ENCODE results near the gene ZNF354C. TPM values are rescaled to one million over a fixed set of nuclear protein-coding genes. Genes with fewer than 3 reads are reported as not detected.

Gene ZNF354C
- total RNA-seq, 1 experiment from 2014 or later, result 0.07 TPM

DNA sequence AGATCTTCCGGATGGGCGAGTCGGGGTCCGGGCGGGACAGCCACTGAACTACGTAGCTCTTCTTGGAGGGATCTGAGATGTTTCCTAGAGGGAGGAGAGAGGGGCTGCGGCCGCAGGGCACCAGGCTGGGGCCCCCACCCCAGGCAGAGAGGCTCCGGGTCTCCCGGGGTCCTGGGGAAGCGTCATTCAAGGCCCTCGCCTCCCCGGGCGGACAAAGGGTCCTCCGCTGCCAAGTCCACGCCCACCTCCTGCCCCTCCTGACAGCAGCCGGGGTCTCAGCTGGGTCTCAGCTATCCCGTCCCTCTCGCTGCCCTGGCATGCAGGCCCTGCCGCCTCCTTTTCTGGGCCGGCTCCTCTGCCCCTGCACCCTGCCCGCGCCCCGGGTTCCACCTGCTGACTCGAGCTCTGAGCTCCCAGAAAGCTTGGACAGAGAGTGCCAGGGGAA lies 61.5 kb downstream of the ZNF354C start (continued):
- TF ChIP-seq MAX (IDR thresholded peaks at IDR 0.05) (no peak), SIN3A (IDR thresholded peaks at IDR 0.05; ENCODE audit: low read depth) (no peak), RAD21 (IDR thresholded peaks at IDR 0.05; ENCODE audit: low read depth) (no peak), TCF7L2 (IDR thresholded peaks at IDR 0.05; ENCODE audit: borderline replicate concordance, extremely low read depth, insufficient read depth, insufficient read length) (no peak)

GRCh38 chr5:179122411-179123108 lies 62.4 kb downstream of the ZNF354C start:
- DNase-seq (ENCODE audit: low read depth, low spot score), result no peak
- no peaks in the 10 kb centered on the region for H3K9me2 ChIP-seq (ENCODE audit: insufficient read depth)
- H3K4me3 ChIP-seq (replicated peaks in 1 of 2; ENCODE audit: low read depth in 1 of 2, low read length in 2 of 2), result no peak overlapping the region
- BruUV-seq (replicated peaks), result no TSS peak
- POLR2A ChIA-PET, result no interaction called here
- H3K79me2 ChIP-seq (ENCODE audit: insufficient read depth, low read length), result no peaks in the 10 kb centered on the region
- no peak for TF ChIP-seq SIN3A (IDR thresholded peaks at IDR 0.05; ENCODE audit: low read depth)
- intact Hi-C loops (cut with micrococcal nuclease), result no loop called here
- no peaks in the 10 kb centered on the region; a peak in 1 of 4 replicates for H3K9me3 ChIP-seq (ENCODE audit: control insufficient read depth in 1 of 2, insufficient read depth in 1 of 2, low read depth in 1 of 2, low read length in 2 of 2)
- no peaks in the 10 kb centered on the region for H3K27me3 ChIP-seq (ENCODE audit: insufficient read depth, low read length)
- H4K20me1 ChIP-seq (ENCODE audit: insufficient read depth), result no peaks in the 10 kb centered on the region
- H3K36me3 ChIP-seq (ENCODE audit: control insufficient read depth in 1 of 2, insufficient read depth in 2 of 2, low read length in 2 of 2), result no peaks in the 10 kb centered on the region
- no peak overlapping the region for H3K9ac ChIP-seq (ENCODE audit: low read length)
- no peak overlapping the region for H2AFZ ChIP-seq (ENCODE audit: low read depth, low read length, poor library complexity, severe bottlenecking)
- no peak overlapping the region for H3K4me2 ChIP-seq (ENCODE audit: low read length)
- H3K27ac ChIP-seq (ENCODE audit: low read depth, low read length), result no peak overlapping the region
- CTCF ChIA-PET, result no interaction called here
- RAD21 ChIA-PET (ENCODE audit: low non-redundant PET in 1 of 2, low total read pairs in 2 of 2, uncharacterized antibody in 2 of 2, unreplicated experiment in 2 of 2), result no interaction called here
- ATAC-seq, result no peak
- peaks cover 0 to 6% of the 10 kb centered on the region in 2 experiments; a peak in 1 of 4 replicates for H3K4me1 ChIP-seq (ENCODE audit: control insufficient read depth in 1 of 2, insufficient read depth in 2 of 2, low read length in 2 of 2)

DNA sequence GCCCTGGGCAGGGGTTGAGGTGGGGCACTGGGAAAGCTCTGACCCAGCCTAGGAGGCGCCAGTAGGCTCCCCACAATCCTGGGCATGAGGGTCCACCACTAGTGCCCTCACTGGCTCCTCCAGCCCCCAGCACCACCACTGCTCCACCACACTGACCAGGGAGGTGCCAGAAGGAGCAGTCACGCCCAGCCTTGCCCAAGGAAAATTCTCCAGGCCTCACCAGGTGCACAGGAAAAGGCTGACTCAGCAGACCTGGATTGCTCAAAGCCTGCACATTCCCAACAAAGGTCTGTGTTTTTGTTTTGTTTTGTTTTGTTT lies 62.9 kb downstream of the ZNF354C start:
- ChIA-PET POLR2A (no interaction called here), RAD21 (ENCODE audit: low non-redundant PET in 1 of 2, low total read pairs in 2 of 2, uncharacterized antibody in 2 of 2, unreplicated experiment in 2 of 2) (no interaction called here), CTCF (no interaction called here)
- DNase-seq (ENCODE audit: low read depth, low spot score), result no peak
- Histone ChIP-seq H3K4me3 (replicated peaks in 1 of 2; ENCODE audit: low read depth in 1 of 2, low read length in 2 of 2) (no peak overlapping the region), H3K36me3 (ENCODE audit: control insufficient read depth in 1 of 2, insufficient read depth in 2 of 2, low read length in 2 of 2) (no peaks in the 10 kb centered on the region), H3K4me1 (ENCODE audit: control insufficient read depth in 1 of 2, insufficient read depth in 2 of 2, low read length in 2 of 2) (peaks cover 0 to 5% of the 10 kb centered on the region in 2 experiments; a peak in 1 of 4 replicates), H2AFZ (ENCODE audit: low read depth, low read length, poor library complexity, severe bottlenecking) (no peak overlapping the region), H4K20me1 (ENCODE audit: insufficient read depth) (no peaks in the 10 kb centered on the region), H3K9me3 (ENCODE audit: control insufficient read depth in 1 of 2, insufficient read depth in 1 of 2, low read depth in 1 of 2, low read length in 2 of 2) (no peaks in the 10 kb centered on the region; a peak in 1 of 4 replicates), H3K27ac (ENCODE audit: low read depth, low read length) (no peak overlapping the region), H3K9ac (ENCODE audit: low read length) (no peak overlapping the region), H3K4me2 (ENCODE audit: low read length) (no peak overlapping the region), H3K79me2 (ENCODE audit: insufficient read depth, low read length) (no peaks in the 10 kb centered on the region), H3K9me2 (ENCODE audit: insufficient read depth) (no peaks in the 10 kb centered on the region), H3K27me3 (ENCODE audit: insufficient read depth, low read length) (no peaks in the 10 kb centered on the region)
- no TSS peak for BruUV-seq (replicated peaks)
- intact Hi-C loops (cut with micrococcal nuclease), result no loop called here
- no peak for ATAC-seq
- TF ChIP-seq MAX (IDR thresholded peaks at IDR 0.05) (no peak), EGR1 (IDR thresholded peaks at IDR 0.05; ENCODE audit: low read depth) (no peak), SIN3A (IDR thresholded peaks at IDR 0.05; ENCODE audit: low read depth) (no peak), POLR2A (IDR thresholded peaks at IDR 0.05; ENCODE audit: borderline replicate concordance, extremely low read depth, insufficient read depth, insufficient read length) (no peak)
- TF ChIP-seq, protein P1, sequence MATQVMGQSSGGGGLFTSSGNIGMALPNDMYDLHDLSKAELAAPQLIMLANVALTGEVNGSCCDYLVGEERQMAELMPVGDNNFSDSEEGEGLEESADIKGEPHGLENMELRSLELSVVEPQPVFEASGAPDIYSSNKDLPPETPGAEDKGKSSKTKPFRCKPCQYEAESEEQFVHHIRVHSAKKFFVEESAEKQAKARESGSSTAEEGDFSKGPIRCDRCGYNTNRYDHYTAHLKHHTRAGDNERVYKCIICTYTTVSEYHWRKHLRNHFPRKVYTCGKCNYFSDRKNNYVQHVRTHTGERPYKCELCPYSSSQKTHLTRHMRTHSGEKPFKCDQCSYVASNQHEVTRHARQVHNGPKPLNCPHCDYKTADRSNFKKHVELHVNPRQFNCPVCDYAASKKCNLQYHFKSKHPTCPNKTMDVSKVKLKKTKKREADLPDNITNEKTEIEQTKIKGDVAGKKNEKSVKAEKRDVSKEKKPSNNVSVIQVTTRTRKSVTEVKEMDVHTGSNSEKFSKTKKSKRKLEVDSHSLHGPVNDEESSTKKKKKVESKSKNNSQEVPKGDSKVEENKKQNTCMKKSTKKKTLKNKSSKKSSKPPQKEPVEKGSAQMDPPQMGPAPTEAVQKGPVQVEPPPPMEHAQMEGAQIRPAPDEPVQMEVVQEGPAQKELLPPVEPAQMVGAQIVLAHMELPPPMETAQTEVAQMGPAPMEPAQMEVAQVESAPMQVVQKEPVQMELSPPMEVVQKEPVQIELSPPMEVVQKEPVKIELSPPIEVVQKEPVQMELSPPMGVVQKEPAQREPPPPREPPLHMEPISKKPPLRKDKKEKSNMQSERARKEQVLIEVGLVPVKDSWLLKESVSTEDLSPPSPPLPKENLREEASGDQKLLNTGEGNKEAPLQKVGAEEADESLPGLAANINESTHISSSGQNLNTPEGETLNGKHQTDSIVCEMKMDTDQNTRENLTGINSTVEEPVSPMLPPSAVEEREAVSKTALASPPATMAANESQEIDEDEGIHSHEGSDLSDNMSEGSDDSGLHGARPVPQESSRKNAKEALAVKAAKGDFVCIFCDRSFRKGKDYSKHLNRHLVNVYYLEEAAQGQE (IDR thresholded peaks at IDR 0.05; ENCODE audit: low read depth), result no peak
